ENCODE results near the gene ZNF839.
"Not testable (repeated sequence)": the region's sequence is repeated elsewhere in the genome, so short reads cannot be mapped to it uniquely, and the experiment has no call there.

ZNF839 gene

GRCh38 chr14:102348376-102348775 is 28.8 kb downstream of the ZNF839 start:
- no peak for DNase-seq (ENCODE audit: low read depth in 2 of 2)
- TF ChIP-seq CTCF (IDR thresholded peaks at IDR 0.05; ENCODE audit: low read depth, low read length) = no peak
- H3K4me3 ChIP-seq (replicated peaks in 1 of 2; ENCODE audit: low read depth in 2 of 2, low read length in 2 of 2) = no peak overlapping the region

GRCh38 chr14:102351023-102351422 is 31.5 kb downstream of the ZNF839 start:
- no peak overlapping the region for H3K4me3 ChIP-seq (replicated peaks in 1 of 2; ENCODE audit: low read depth in 2 of 2, low read length in 2 of 2)

GRCh38 chr14:102351593-102351992 is 32.0 kb downstream of the ZNF839 start:
- DNase-seq (ENCODE audit: low read depth in 2 of 2) = peak; percentile 75 to 83
- not testable (repeated sequence) for H3K4me3 ChIP-seq (replicated peaks in 1 of 2; ENCODE audit: low read depth in 2 of 2, low read length in 2 of 2)

More at GRCh38 chr14:102351023-102351422, 31.5 kb downstream of the ZNF839 start:
- no peak for DNase-seq (ENCODE audit: low read depth in 2 of 2)
- no peak for TF ChIP-seq CTCF (IDR thresholded peaks at IDR 0.05; ENCODE audit: low read depth, low read length)

- TF ChIP-seq CTCF (IDR thresholded peaks at IDR 0.05; ENCODE audit: low read depth, low read length) = no peak
Observed at GRCh38 chr14:102352213-102352612, 32.7 kb downstream of the ZNF839 start.

GRCh38 chr14:102353126-102353619 is 33.6 kb downstream of the ZNF839 start:
- TF ChIP-seq CTCF (IDR thresholded peaks at IDR 0.05; ENCODE audit: low read depth, low read length) = no peak
- DNase-seq (ENCODE audit: low read depth in 2 of 2) = no peak
- H3K4me3 ChIP-seq (replicated peaks in 1 of 2; ENCODE audit: low read depth in 2 of 2, low read length in 2 of 2) = no peak overlapping the region

More at GRCh38 chr14:102352213-102352612, 32.7 kb downstream of the ZNF839 start:
- DNase-seq (ENCODE audit: low read depth in 2 of 2) = no peak
- no peak overlapping the region for H3K4me3 ChIP-seq (replicated peaks in 1 of 2; ENCODE audit: low read depth in 2 of 2, low read length in 2 of 2)

GRCh38 chr14:102356280-102356679 is 36.7 kb downstream of the ZNF839 start:
- no peak overlapping the region for H3K4me3 ChIP-seq (replicated peaks in 1 of 2; ENCODE audit: low read depth in 2 of 2, low read length in 2 of 2)
- no peak for DNase-seq (ENCODE audit: low read depth in 2 of 2)
- no peak for TF ChIP-seq CTCF (IDR thresholded peaks at IDR 0.05; ENCODE audit: low read depth, low read length)

- TF ChIP-seq CTCF (IDR thresholded peaks at IDR 0.05; ENCODE audit: low read depth, low read length) = no peak
- DNase-seq (ENCODE audit: low read depth in 2 of 2) = no peak
- no peak overlapping the region for H3K4me3 ChIP-seq (replicated peaks in 1 of 2; ENCODE audit: low read depth in 2 of 2, low read length in 2 of 2)
Observed at GRCh38 chr14:102359341-102359740, 39.8 kb downstream of the ZNF839 start.
